Measurements from ENCODE around the gene TRAPPC14.
"Not testable (repeated sequence)": the region's sequence is repeated elsewhere in the genome, so short reads cannot be mapped to it uniquely, and the experiment has no call there.

TRAPPC14 gene, protein sequence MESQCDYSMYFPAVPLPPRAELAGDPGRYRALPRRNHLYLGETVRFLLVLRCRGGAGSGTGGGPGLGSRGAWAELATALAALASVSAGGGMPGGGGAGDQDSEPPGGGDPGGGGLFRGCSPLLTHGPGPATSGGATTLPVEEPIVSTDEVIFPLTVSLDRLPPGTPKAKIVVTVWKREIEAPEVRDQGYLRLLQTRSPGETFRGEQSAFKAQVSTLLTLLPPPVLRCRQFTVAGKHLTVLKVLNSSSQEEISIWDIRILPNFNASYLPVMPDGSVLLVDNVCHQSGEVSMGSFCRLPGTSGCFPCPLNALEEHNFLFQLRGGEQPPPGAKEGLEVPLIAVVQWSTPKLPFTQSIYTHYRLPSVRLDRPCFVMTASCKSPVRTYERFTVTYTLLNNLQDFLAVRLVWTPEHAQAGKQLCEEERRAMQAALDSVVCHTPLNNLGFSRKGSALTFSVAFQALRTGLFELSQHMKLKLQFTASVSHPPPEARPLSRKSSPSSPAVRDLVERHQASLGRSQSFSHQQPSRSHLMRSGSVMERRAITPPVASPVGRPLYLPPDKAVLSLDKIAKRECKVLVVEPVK

DNA sequence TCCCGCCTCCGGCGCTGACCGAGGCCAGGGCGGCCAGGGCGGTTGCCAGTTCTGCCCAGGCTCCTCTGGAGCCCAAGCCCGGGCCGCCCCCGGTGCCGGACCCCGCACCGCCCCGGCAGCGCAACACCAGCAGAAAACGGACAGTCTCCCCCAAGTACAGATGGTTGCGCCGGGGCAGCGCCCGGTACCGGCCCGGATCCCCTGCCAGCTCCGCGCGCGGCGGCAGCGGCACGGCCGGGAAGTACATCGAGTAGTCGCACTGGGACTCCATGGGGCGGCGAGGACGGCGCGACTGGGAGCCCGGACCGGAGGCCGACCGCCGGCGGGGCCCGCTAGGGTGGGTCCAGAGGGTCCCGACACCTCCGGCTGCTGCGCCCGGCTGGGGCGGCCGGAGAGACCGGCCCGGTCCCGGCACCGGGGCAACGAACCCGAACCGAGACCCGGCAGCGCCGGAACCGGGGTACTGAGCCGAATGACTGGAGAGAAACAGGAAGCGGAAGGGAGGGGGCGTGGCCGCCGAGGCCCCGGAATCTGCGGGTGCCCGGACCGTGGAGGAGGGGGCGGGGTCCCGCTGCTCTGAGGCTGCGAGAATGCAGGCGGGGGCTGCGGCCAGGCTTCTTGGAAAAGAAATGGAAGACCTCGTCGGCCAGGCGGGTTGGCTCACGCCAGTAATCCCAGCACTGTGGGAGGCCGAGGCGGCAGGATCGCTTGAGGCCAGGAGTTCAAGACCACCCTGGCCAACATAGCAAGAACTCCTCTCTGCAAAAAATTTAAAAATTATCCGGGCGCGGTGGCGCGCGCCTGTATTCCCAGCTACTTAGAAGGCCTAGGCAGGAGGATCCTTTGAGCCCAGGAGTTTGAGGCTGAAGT, at the start of gene TRAPPC14:
Gene TRAPPC14 (minus strand): TSS at position 495 of the 870 bp plus-strand sequence. CDS start 224 bp downstream, at position 271.
- DNase-seq, result peak; percentile 86 to 90

DNA sequence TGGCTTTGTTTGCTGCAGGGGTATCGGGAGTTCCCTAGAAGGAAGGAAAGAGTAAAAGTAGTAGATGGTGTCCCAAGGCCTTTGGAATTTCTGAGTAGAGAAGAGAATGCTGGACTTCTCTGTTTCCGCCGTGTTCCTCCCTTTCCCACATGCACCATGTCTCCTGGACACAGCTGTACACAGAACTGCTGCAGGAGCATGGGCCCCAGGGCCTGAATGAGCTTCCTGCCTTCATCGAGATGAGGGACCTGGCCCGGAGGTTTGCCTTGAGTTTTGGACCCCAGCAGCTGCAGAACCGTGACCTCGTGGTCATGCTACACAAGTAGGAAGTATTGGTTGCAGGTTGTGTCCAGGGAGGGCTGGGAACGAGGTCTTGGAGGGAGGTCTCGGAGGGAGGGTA, 45.9 kb upstream of the TRAPPC14 start:
- DNase-seq, result no peak

DNA sequence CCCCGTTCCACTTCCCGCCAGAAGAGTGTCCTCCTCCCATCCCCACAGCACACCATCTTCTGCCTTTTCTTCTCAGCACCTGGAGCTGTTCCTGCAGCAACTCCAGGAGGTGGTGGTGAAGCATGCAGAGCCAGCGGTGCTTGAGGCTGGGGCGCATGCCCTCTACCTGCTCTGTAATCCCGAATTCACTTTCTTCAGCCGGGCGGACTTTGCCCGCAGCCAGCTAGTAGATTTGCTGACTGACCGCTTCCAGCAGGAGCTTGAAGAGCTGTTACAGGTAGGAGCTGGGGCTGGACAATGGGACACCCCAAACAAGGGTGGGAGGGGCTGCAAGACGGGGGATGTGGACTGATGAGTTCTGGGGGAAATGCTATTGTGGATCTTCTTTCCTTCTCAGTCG, 42.2 kb upstream of the TRAPPC14 start:
- no peak for DNase-seq

DNA sequence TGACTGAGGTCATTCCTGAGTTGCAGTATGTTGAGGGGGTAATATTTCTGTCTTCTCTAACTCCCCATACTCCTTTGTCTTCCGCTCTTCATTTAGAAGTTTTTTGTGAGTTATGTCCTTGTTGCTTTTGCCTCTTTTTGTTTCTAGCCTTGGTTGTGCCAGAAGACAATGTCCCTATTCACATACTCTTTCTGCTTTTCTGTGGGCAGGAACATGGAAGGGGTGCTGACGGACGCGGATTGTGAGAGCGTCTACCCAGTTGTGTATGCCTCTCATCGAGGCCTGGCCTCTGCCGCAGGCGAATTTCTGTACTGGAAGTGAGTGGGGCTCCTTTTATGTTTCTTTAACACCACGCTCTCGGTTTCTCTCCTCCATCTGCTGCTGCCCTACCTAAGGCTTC, 39.7 kb upstream of the TRAPPC14 start:
- no peak for DNase-seq

DNA sequence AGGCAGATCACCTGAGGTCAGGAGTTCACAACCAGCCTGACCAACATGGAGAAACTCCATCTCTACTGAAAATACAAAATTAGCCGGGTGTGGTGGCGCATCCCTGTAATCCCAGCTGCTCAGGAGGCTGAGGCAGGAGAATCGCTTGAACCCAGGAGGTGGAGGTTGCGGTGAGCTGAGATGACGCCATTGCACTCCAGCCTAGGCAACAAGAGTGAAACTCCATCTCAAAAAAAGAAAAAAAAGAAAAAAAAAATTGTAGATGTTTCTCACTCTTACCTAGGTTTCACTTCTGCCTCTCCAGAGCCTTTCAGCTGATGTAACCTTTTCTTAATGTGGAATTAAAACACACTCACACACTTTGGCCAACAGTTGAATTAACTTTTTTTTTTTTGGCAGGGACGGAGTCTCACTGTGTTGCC, 37.4 kb upstream of the TRAPPC14 start:
- not testable (repeated sequence) for DNase-seq

DNA sequence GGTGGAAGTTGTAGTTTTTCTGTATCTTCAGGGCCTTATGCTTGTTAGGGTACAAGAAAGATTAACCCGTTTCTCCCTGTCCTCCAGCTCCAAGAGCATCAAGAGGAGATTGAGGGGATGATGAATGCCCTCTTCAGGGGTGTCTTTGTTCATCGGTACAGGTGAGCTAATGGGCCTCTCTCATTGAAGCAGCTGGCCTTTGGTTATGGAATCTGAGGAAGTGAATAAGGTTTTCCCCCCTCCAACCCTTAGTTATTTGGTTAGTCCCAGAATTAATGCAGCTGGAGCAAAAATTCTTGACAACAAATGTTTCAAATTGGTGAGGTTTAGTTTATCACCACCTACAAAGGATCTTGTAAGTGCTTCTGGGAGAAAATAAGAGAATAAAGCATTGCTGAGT, 36.7 kb upstream of the TRAPPC14 start:
- no peak for DNase-seq

DNA sequence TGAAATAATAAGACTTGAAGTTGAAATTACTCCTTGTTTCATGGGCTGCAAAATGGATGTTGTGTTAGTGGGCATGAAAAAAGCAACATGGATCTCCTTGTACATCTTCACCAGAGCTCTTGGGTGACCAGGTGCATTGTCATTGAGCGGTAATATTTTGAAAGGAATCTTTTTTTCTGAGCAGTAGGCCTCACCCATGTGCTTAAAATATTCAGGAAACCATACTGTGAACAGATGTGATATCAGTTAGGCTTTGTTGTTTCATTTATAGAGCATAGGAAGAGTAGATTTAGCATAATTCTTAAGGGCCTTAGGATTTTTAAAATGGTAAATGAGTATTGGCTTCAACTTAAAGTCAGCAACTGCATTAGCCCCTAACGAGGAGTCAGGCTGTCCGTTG, 34.4 kb upstream of the TRAPPC14 start:
- DNase-seq, result no peak

DNA sequence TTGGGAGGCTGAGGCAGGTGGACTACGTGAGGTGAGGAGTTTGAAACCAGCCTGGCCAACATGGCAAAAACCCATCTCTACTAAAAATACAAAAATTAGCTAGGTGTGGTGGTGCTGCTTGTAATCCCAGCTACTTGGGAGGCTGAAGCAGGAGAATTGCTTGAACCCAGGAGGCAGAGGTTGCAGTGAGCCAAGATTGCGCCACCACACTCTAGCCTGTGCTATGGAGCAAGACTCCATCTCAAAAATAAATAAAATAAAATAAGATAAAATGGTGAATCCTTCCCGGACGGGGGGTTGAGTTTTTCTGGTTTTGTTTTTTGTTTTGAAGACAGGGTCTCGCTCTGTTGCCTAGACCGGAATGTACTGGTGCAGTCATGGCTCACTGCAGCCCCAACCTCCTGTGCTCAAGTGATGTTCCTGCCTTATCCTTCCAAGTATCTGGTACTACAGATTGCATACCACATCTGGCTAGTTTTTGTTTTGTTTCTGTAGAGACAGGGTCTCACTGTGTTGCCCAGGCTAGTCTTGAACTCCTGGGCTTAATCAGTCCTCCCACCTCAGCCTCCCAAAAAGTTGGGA, 33.8 kb upstream of the TRAPPC14 start:
- peak in 1 of 2 donors; percentile 41 for DNase-seq

DNA sequence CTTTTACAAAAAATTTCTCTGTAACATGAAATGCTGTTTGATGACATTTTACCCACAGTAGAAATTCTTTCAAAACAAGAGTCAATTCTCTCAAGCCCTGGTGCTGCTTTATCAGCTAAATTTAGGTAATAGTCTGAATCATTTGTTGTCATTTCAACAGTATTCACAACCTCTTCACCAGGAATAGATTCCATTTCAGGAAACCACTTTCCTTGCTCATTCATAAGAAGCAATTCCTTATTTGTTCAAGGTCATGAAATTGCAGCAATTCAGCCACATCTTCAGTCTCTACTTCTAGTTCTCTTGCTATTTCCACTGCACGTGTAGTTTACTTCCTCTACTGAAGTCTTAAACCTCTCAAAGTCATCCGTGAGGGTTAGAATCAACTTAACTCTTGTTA, 33.3 kb upstream of the TRAPPC14 start:
- DNase-seq, result no peak

DNA sequence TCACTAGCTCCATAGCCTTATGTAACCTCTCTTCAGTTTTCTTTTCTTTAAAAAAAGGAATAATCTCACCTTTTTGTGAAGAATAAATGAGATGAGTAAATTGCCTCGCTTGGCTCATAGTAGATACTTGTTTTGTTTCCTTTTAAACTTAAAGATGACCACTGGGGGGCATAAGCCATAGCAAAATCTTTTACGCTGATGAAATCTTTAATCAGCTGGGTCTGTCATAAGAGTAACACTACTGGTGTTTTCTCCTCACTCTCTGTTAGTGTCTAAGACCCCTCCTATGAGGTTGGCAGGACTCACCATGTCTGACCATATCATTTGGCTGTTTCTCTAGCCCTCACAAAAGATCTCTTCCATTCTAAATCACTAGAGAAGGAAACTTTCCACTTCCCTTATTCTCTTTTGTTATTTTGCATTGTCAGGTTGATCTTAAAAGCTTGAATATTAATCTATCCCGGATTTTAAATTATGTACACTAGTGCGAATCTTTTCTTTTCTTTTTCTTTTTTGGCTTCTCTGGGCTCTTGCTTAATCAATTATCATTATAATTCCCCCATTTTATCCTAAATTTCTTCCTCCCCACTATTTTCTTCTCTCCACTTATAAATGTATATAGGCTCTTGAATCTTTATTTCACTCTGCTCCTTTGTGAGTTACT, 31.7 kb upstream of the TRAPPC14 start:
- peak in 1 of 2 donors; percentile 77 for DNase-seq

DNA sequence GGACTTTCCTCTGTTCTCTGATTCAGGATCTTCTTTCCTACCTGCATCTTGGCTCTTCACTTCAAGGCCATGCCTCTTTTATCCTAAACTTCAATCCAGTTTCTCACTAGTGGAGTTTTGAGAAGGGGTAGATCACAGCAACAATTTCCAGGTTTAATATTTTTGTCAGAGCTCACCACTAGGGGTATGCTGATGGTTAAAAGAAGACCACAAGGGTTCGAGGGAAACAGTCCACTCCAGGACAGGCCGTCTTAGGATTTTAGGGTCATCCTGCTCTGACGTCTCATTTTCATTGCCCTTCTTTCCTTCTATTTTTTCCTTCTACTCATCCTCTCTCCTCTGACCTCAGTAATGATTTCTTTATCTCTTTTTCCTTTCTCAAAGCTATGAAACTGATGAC, 30.5 kb upstream of the TRAPPC14 start:
- DNase-seq, result no peak

DNA sequence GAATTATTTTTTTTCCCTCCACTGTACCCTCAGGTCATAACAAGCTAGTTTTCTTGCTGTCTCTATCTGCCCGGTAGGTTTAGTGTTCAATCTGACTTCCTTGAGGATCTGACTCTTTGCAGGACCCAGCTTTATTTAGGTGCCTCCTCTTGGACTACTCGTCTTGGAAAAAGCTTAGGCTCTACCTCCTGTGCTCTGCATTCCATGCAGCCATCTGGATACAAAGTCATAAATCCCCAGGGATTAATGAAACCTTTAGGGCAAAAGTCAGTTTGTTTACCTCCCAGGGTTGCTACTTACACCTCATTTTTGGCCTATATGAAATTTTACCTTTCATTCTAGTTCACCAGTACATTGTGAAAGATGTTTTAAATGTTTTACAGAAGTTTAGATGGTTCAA, 27.2 kb upstream of the TRAPPC14 start:
- DNase-seq, result no peak

DNA sequence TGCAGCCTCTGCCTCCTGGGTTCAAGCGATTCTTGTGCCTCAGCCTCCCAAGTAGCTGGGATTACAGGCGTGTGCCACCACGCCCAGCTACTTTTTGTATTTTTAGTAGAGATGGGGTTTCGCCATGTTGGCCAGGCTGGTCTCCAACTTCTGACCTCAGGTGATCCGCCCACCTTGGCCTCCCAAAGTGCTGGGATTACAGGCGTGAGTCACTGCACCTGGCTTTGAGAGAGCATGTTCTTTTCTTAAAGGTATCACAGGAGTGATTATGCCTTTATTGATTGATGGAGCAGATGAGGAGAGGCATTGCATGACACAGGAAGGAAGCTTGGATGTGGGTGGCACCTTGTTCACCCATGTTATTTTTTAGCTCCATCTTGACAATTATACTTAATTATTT, 24.6 kb upstream of the TRAPPC14 start:
- DNase-seq, result not testable (repeated sequence)

DNA sequence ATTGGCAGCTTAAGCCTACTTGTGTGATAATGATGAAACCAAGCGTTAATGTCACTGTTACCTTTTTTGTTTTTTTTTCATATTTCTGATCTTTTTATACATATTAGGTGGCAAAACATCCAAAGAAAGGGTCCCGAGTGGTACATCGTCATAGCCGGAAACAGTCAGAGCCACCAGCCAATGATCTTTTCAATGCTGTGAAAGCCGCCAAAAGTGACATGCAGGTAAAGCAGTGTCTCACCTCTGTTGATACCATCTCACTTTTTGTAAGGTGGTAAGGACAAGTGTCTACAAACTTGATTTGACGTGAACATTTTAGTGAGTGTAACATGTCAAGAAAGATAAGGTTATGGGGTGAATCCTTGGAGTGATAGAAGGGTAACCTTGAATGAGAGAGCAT, 24.1 kb upstream of the TRAPPC14 start:
- peak in 1 of 2 donors; percentile 61 for DNase-seq

DNA sequence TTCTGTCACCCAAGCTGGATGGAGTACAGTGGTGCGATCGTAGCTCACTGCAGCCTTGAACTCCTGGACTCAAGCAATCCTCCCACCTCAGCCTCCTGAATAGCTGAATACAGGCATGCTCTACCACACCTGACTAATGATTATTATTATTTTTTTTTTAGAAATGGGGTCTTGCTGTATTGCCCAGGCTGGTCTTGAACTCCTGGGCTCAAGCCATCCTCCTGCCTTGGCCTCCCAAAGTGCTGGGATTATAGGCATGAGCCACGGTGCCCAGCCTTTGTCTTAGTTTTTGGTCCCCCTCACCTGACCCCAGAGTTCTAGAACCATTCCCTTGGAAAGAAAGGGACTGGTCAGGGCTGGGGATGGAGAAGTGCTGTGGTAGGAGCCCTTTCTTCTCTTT, 21.6 kb upstream of the TRAPPC14 start:
- DNase-seq, result not testable (repeated sequence)

DNA sequence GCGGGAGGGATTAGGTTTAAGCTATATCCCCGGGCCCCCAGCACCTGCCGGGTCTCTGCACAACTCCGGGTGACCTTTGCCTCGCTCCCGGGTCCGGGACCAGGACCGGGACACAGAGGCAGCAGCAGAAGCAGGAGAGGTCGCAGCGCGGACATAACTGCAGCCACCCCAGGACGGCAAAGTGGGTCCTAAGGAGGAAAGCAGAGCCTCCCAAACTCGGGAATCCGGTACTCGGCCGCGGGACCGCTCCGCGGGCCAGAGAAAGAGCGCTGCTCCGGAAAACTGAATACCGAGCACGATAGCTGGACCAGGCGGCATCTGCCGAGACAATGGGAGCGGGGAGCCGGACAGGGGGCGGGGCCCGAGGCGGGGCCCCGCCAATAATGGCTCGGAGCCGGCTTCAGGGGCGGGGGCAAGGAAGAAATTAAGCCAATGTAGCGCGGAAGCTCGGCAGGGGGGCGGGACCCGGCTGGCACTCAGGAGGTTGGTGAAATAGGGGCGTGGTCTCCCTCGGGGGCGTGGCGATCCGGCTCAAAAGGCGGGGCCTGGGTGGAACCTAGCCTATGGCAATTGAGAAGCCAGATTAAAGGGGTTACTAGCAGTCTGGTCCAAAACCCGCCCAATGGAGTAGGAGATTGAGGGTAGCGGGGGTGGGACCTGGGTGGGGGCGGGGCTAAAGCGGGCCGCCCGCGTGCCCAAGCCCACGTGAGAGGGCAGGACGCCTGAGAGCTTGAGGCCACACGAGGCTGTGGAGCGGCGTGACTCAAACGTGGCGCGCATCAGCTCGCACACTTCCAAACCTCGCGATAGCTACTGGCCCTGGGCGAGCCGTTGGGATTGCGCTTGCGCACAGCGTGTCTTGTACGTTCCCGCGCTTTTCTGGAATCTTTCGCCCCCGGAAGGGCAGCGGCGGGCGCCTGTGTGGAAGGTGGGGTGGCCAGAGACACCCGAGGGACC, 18.8 kb upstream of the TRAPPC14 start, which contains the start of the genes GPC2 and STAG3:
Gene GPC2 (minus strand): TSS at position 337 of the 957 bp plus-strand sequence. CDS start 182 bp downstream, at position 155.
Gene STAG3 (plus strand): TSS at position 874 of the 957 bp plus-strand sequence. CDS start 2,639 bp downstream, outside the sequence.
- peak; percentile 98 to 99 for DNase-seq

DNA sequence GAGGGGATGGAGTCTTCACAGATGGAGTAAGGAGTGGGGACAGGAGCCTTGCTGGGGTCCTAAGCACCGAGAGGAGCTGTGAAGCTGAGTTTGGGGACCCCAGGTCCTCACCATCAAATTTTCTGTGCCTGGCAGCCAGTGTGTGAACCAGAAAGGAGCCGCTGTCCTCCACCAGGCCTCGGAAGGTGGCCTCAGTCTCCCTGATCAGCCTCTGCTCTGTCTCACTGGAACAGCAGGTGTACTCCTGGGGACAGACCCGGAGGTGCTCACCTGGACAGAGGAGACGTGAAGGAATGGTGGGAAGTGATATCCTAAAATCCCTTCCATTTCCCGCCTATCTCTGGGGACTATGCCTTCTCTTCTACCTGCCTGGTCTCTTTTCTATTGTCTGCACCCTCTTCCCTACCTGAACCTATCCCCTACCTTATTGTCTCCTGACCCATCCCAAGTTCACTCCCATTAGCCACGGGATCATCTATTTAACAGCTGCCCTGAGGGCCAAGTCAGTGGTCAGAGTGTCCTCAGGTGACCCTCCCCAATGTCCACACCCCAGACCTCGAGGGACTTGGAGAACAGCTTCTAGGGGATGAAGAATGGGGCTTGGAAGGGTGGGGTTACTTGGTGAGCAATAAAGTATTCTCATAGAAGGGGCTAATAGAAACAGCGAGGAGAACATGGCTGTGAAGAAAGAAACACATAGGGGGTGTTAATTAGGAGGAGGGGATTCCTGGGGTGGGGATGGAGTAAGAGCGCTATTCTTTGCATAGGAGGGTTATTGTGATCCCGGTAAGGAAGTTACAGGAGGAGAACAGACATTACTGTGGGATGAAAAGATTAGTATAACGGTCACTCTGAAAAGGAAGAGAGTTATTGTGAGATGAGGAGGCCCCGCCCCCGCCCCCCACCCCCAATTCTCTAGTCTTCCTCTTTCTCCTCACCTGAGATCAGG, 17.8 kb upstream of the TRAPPC14 start:
- no peak for DNase-seq

DNA sequence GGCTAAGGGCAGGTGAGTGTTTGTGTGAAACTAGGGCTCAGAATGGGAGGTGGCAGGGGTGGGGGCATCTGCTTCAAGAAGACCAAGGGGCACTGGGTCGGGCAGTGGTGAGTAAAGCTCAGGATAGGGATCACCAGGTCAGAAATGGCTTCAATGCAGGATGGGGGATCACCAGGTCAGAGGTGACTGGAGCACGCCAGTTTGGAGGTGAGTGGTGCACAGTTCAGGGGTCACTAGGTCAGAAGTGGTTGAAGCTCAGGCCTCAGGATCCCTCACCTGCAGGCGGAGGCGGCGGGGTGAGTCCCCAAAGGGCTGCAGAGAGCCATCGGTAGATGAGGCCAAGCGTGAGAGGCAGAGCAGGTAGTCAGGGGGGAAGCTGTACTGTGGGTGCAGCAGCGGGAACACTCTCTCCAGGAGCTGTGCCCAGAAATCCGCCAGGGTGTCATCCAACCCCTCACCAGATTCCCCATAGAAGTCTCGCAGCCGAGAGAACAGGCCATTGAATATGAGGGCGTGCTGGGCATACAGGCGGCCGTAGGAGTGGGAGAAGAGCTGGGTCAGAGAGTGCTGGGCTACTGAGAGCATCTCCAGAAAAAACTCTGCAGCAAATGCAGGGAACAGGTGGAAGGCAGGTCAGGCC, 16.9 kb upstream of the TRAPPC14 start:
- no peak for DNase-seq

DNA sequence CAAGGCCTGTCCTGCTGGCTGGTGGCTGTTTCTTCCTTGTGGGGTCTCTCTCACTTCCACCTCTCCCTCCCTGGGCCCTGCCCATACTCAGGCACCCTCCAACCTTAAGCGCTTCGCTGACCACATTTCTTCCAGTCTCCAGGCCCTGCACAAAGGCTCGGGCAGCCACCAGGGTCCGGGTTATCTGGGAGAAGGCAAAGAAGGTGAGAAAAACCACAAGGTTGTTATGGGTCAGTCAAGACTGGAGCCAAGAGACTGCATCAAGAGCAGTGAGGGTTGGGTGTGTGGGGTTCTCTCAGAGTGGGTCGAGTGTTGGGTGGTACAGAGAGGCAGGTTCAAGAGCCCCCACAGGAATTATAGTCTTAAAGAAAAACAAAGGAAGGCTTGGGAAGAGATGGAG, 16.1 kb upstream of the TRAPPC14 start:
- DNase-seq, result no peak
